Lower leg skin (tissue), 4 donors: ENCODE measurements around the gene TNKS1BP1. TPM values are rescaled to one million over a fixed set of nuclear protein-coding genes. Genes with fewer than 3 reads are reported as not detected.

Experiments
- DNase-seq, 2 donors: peaks; one replicate each; pipeline ENCODE4 v3.0.0-alpha.2; 2019; ENCODE audit warnings: low spot score in 2 of 2
- H3K4me3 ChIP-seq: fragments of 200-600 bp; sonication (generic); 2 replicates; pipeline ENCODE4 v1.5.1; 2017; ENCODE audit warnings: mild to moderate bottlenecking, low read depth; ENCODE audit not compliant: poor library complexity, severe bottlenecking
- CTCF ChIP-seq, 3 donors: fragments of 450-650 bp; IDR thresholded peaks; one replicate each; pipeline ENCODE4 v1.5.1; 2016; ENCODE audit warnings: antibody characterized with exemption in 3 of 3, mild to moderate bottlenecking in 3 of 3, moderate library complexity in 2 of 3
- POLR2A ChIP-seq, 2 donors: fragments of 450-650 bp; IDR thresholded peaks; one replicate each; pipeline ENCODE4 v1.6.1; 2016 to 2017; ENCODE audit warnings: antibody characterized with exemption in 2 of 2, mild to moderate bottlenecking in 1 of 2, moderate library complexity in 1 of 2
- WGBS, 2 donors: methylation state at CpG; one replicate each; pipeline ENCODE4 v1.1.5; 2018; 5-methylcytosine and 5-hydroxymethylcytosine counted together
- intact Hi-C: fragments of 100-400 bp; cut with DNase I; formaldehyde crosslinking; loops from one replicate; pipeline ENCODE4 v1.15.0; 2023; ENCODE audit warnings: low total_unique reads
- total RNA-seq, 4 donors: library from RNA; depleted of rRNA; stranded (reverse); fragments of >200 nt; gene quantifications; one replicate each; pipeline ENCODE4 v1.1.0, GENCODE V29; 2016

TNKS1BP1 gene
- total RNA-seq, 4 donors from 2014 or later: 219 to 273 (median 230) TPM

DNA sequence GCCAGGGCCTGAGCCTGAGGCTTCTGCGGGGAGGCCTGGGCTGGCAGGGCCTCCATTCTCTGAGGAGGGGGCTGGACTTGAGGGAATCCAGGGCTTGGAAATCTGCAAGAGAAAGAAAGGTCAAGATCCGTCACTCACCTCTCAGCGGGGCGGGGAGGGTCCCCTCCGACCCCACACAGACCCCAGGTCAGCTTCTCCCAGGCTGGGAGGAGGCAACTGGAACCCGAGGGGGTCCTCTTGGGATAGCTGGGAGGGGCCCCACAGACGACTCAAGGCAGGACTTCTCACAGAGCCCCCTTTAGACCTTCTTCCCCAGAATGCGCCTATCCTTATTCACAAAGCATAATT, 11.0 kb downstream of the TNKS1BP1 start:
- intact Hi-C loops: no loop called here
- no peak overlapping the region for H3K4me3 ChIP-seq
- TF ChIP-seq CTCF (IDR thresholded peaks at IDR 0.05): no peak
- TF ChIP-seq POLR2A (IDR thresholded peaks at IDR 0.05): no peak
- DNase-seq: no peak
- 71 to 76% methylated on average over 8 of the region's 8 CpGs for WGBS, 2 donors

- intact Hi-C loops: no loop called here
- TF ChIP-seq CTCF (IDR thresholded peaks at IDR 0.05): no peak
- TF ChIP-seq POLR2A (IDR thresholded peaks at IDR 0.05): no peak
- DNase-seq: no peak
- 45 to 71% methylated on average over 24 to 26 of the region's 26 CpGs for WGBS, 2 donors
- no peak overlapping the region for H3K4me3 ChIP-seq
These were observed 11.5 kb downstream of the TNKS1BP1 start for GRCh38 chr11:57313071-57313787.

DNA sequence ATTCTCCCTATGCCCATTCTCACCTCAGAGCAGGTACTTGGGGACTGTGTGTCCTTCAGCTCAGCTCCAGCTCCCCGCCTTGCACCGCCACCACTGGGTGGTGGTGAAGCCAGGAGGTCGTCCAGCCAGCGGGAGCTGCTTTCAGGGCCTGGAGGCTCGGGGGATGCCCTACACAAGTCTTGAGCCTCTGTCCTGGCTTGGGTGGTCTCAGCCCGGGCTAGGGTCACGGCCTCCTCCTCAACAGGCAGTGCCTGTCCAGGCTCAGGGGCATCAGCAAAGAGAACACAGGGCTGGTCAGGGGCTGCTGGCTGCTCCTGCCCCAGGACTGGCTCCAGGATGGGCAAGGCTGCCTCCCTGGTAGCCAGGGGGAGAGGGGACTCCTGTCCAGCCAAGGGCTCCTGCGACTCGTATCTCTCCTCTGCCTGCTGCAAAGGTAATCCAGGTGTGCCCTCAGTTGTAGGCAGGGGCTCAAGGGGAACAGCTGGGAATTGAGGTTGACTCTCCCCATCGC, 12.2 kb downstream of the TNKS1BP1 start:
- intact Hi-C loops: no loop called here
- DNase-seq: no peak
- H3K4me3 ChIP-seq: no peak overlapping the region
- TF ChIP-seq POLR2A (IDR thresholded peaks at IDR 0.05): no peak
- WGBS, 2 donors: 59 to 64% methylated on average over 7 of the region's 10 CpGs

GRCh38 chr11:57311109-57311936, 13.4 kb downstream of the TNKS1BP1 start:
- H3K4me3 ChIP-seq: peak overlapping the region; percentile 6
- intact Hi-C loops: no loop called here
- TF ChIP-seq POLR2A (IDR thresholded peaks at IDR 0.05) (peak in 1 of 2 donors; percentile 15), CTCF (IDR thresholded peaks at IDR 0.05) (no peak)
- peak; percentile 95 to 99 for DNase-seq
- 2 to 3% methylated on average over 10 to 30 of the region's 31 CpGs for WGBS, 2 donors

- peak in 1 of 2 donors; percentile 73 for DNase-seq
- H3K4me3 ChIP-seq: peak overlapping the region; percentile 6
- WGBS, 2 donors: 21 to 29% methylated on average over 6 of the region's 6 CpGs
- intact Hi-C loops: no loop called here
- TF ChIP-seq CTCF (IDR thresholded peaks at IDR 0.05) (no peak), POLR2A (IDR thresholded peaks at IDR 0.05) (no peak)
These were observed 14.1 kb downstream of the TNKS1BP1 start for GRCh38 chr11:57310630-57311086.

GRCh38 chr11:57310091-57310490, 14.7 kb downstream of the TNKS1BP1 start:
- DNase-seq: peak in 1 of 2 donors; percentile 85
- intact Hi-C loops: no loop called here
- 34 to 48% methylated on average over 6 of the region's 6 CpGs for WGBS, 2 donors
- TF ChIP-seq POLR2A (IDR thresholded peaks at IDR 0.05) (no peak), CTCF (IDR thresholded peaks at IDR 0.05) (no peak)
- no peak overlapping the region for H3K4me3 ChIP-seq
